Neural progenitor cell (in vitro differentiated cells): ENCODE results near the gene IL33. TPM values are rescaled to one million over a fixed set of nuclear protein-coding genes. Genes with fewer than 3 reads are reported as not detected.
A peak's percentile ranks its signal among the peaks of the same experiment; 100 is the strongest.

Experiments
- DNase-seq: peaks from one replicate; pipeline ENCODE4 v3.0.0-alpha.2; 2016; ENCODE audit warnings: low spot score
- H2AFZ ChIP-seq: fragments of 200-600 bp; sonication (generic); replicated peaks from 2 replicates; pipeline ENCODE4 v1.6.1; 2016; ENCODE audit warnings: antibody characterized with exemption
- H3F3A ChIP-seq: fragments of 200-600 bp; sonication (generic); 2 replicates; pipeline ENCODE4 v1.6.1; 2016; ENCODE audit warnings: antibody characterized with exemption, low read depth
- H3K27ac ChIP-seq: fragments of 200-600 bp; sonication (generic); 2 replicates; pipeline ENCODE4 v1.5.1; 2016; ENCODE audit warnings: mild to moderate bottlenecking
- H3K27me3 ChIP-seq: fragments of 200-600 bp; sonication (generic); 2 replicates; pipeline ENCODE4 v1.6.1; 2016; ENCODE audit warnings: mild to moderate bottlenecking, moderate library complexity
- H3K36me3 ChIP-seq: fragments of 200-600 bp; sonication (generic); 2 replicates; pipeline ENCODE4 v1.5.1; 2016
- H3K4me1 ChIP-seq: fragments of 200-600 bp; sonication (generic); 2 replicates; pipeline ENCODE4 v1.6.1; 2016; ENCODE audit warnings: mixed run types
- H3K4me2 ChIP-seq: fragments of 200-600 bp; sonication (generic); 2 replicates; pipeline ENCODE4 v1.6.1; 2016
- H3K4me3 ChIP-seq: fragments of 200-600 bp; sonication (generic); 2 replicates; pipeline ENCODE4 v1.5.1; 2016
- H3K79me2 ChIP-seq: fragments of 200-600 bp; sonication (generic); 2 replicates; pipeline ENCODE4 v1.6.1; 2016; ENCODE audit warnings: low read depth
- H3K9ac ChIP-seq: fragments of 200-600 bp; sonication (generic); 2 replicates; pipeline ENCODE4 v1.6.1; 2016
- H3K9me3 ChIP-seq: fragments of 200-600 bp; sonication (generic); 2 replicates; pipeline ENCODE4 v1.5.1; 2016; ENCODE audit warnings: low read depth
- H4K20me1 ChIP-seq: fragments of 200-600 bp; sonication (generic); 2 replicates; pipeline ENCODE4 v1.6.1; 2016; ENCODE audit warnings: low read depth
- H3K27ac Mint-ChIP-seq: 3 replicates; pipeline ENCODE4 v1.8.0; 2021; ENCODE audit warnings: mixed read lengths
- H3K27me3 Mint-ChIP-seq: 2 replicates; pipeline ENCODE4 v1.8.0; 2022; ENCODE audit warnings: low read depth, mild to moderate bottlenecking, inconsistent platforms, moderate library complexity, mixed read lengths; ENCODE audit not compliant: insufficient read depth
- H3K36me3 Mint-ChIP-seq: 3 replicates; pipeline ENCODE4 v1.8.0; 2021; ENCODE audit warnings: mixed read lengths
- H3K4me1 Mint-ChIP-seq: 3 replicates; pipeline ENCODE4 v1.8.0; 2021; ENCODE audit warnings: mixed read lengths
- H3K4me3 Mint-ChIP-seq: 3 replicates; pipeline ENCODE4 v1.8.0; 2021; ENCODE audit warnings: mild to moderate bottlenecking, moderate library complexity, mixed read lengths
- H3K9me3 Mint-ChIP-seq: 3 replicates; pipeline ENCODE4 v1.8.0; 2020; ENCODE audit warnings: mixed read lengths
- CTCF ChIP-seq: fragments of 200-600 bp; sonication (generic); IDR thresholded peaks from 2 replicates; pipeline ENCODE4 v1.5.1; 2017; ENCODE audit warnings: antibody characterized with exemption, mild to moderate bottlenecking
- EZH2 ChIP-seq: fragments of 200-600 bp; sonication (generic); IDR thresholded peaks from 2 replicates; pipeline ENCODE4 v1.6.1; 2017; ENCODE audit warnings: antibody characterized with exemption, mild to moderate bottlenecking, moderate library complexity
- EZH2phosphoT487 ChIP-seq: fragments of 200-600 bp; sonication (generic); IDR thresholded peaks from 2 replicates; pipeline ENCODE4 v1.6.1; 2017; ENCODE audit warnings: antibody characterized with exemption
- total RNA-seq: library from RNA; depleted of rRNA; stranded (reverse); fragments of >200 nt; gene quantifications from 2 replicates; pipeline ENCODE4 v1.2.3, GENCODE V29; 2015; ENCODE audit warnings: low replicate concordance

The IL33 gene
- total RNA-seq, 1 donor from 2014 or later = not detected

GRCh38 chr9:6304232-6304631, 88.6 kb downstream of the IL33 start:
- Mint-ChIP-seq H3K4me3 (no peak overlapping the region), H3K27me3 (no peaks in the 10 kb centered on the region), H3K4me1 (no peaks in the 10 kb centered on the region), H3K27ac (no peak overlapping the region), H3K36me3 (no peaks in the 10 kb centered on the region), H3K9me3 (no peaks in the 10 kb centered on the region)
- no peak overlapping the region for H3K27ac ChIP-seq
- no peak overlapping the region for H3K9ac ChIP-seq
- no peaks in the 10 kb centered on the region for H3K27me3 ChIP-seq
- TF ChIP-seq CTCF (no peak), EZH2phosphoT487 (no peak), EZH2 (no peak)
- H3K36me3 ChIP-seq = no peaks in the 10 kb centered on the region
- DNase-seq = no peak
- H3K4me3 ChIP-seq = no peak overlapping the region
- H3K79me2 ChIP-seq = no peaks in the 10 kb centered on the region
- H3F3A ChIP-seq = no peaks in the 10 kb centered on the region
- no peaks in the 10 kb centered on the region for H4K20me1 ChIP-seq
- no peaks in the 10 kb centered on the region for H3K4me1 ChIP-seq
- H3K4me2 ChIP-seq = no peak overlapping the region
- no peaks in the 10 kb centered on the region for H3K9me3 ChIP-seq
- no peak overlapping the region for H2AFZ ChIP-seq

DNA sequence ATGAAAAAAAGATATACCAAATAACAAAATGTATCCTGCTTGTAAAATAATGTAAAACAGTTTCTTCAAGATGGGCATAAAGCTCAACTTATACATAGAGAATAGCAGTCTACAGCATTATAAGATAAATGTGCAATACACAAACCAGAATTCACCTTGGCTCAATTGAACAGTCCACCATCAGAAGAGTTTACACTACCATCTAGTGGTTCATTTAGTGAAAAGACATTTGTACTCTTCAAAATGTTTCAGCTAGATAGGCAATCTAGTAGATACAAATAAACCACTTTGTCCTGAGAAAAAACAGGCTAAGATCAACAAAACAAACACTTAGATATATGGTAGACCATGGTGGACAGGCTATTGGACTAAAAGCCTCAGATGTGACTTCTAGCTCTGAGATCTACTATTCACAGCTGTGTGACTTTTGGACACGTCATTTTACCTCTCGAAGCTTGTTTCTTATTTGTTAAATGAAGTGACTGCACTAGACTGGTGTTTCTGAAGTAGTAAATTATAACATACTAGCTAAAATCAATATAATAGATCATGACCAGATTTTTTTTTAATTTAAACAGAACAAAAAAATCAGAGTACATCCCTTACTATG, 90.5 kb downstream of the IL33 start:
- Histone ChIP-seq H3K4me2 (no peak overlapping the region), H3F3A (no peaks in the 10 kb centered on the region), H3K9ac (no peak overlapping the region), H3K27ac (no peak overlapping the region), H3K4me3 (no peak overlapping the region), H3K9me3 (no peaks in the 10 kb centered on the region), H3K36me3 (no peaks in the 10 kb centered on the region), H3K27me3 (no peaks in the 10 kb centered on the region), H3K4me1 (no peaks in the 10 kb centered on the region), H2AFZ (no peak overlapping the region), H4K20me1 (no peaks in the 10 kb centered on the region), H3K79me2 (no peaks in the 10 kb centered on the region)
- TF ChIP-seq EZH2phosphoT487 (no peak), CTCF (peak; percentile 72)
- DNase-seq = peak; percentile 36
- Mint-ChIP-seq H3K4me1 (no peaks in the 10 kb centered on the region), H3K9me3 (no peaks in the 10 kb centered on the region), H3K4me3 (no peak overlapping the region), H3K36me3 (no peaks in the 10 kb centered on the region), H3K27me3 (no peaks in the 10 kb centered on the region), H3K27ac (no peak overlapping the region)

Other genes with a start within 250 kb of the IL33 start
- 43.6 and 63.0 TPM in 2 replicates for gene RANBP6, start 200.2 kb upstream of the IL33 start, total RNA-seq
- gene TPD52L3, start 112.6 kb downstream of the IL33 start, total RNA-seq = not detected in 2 replicates
- 87.1 and 114 TPM in 2 replicates for gene UHRF2, start 197.4 kb downstream of the IL33 start, total RNA-seq